ENCODE data around the gene MSTO1.

- no peak for TF ChIP-seq CREB5 (CRISPR knock-in tag; IDR thresholded peaks at IDR 0.05; ENCODE audit: low read depth)
- no peak for TF ChIP-seq ZFP3 (CRISPR knock-in tag; IDR thresholded peaks at IDR 0.05)
- no peak for TF ChIP-seq PATZ1 (CRISPR knock-in tag; IDR thresholded peaks at IDR 0.05; ENCODE audit: borderline replicate concordance)
- no peak for TF ChIP-seq TSHZ2 (CRISPR knock-in tag; IDR thresholded peaks at IDR 0.05)
- TF ChIP-seq ESRRG (CRISPR knock-in tag; IDR thresholded peaks at IDR 0.05) = no peak
- TF ChIP-seq OSR1 (CRISPR knock-in tag; IDR thresholded peaks at IDR 0.05) = no peak
- no peak for TF ChIP-seq BACH2 (CRISPR knock-in tag; IDR thresholded peaks at IDR 0.05; ENCODE audit: borderline replicate concordance)
- TF ChIP-seq TOX (CRISPR knock-in tag; IDR thresholded peaks at IDR 0.05; ENCODE audit: borderline replicate concordance) = no peak
These were observed 47.4 kb downstream of the MSTO1 start for GRCh38 chr1:155657463-155657862.
